Measurements from ENCODE around the gene YOD1.
A peak's percentile ranks its signal among the peaks of the same experiment; 100 is the strongest.

YOD1 gene

DNA sequence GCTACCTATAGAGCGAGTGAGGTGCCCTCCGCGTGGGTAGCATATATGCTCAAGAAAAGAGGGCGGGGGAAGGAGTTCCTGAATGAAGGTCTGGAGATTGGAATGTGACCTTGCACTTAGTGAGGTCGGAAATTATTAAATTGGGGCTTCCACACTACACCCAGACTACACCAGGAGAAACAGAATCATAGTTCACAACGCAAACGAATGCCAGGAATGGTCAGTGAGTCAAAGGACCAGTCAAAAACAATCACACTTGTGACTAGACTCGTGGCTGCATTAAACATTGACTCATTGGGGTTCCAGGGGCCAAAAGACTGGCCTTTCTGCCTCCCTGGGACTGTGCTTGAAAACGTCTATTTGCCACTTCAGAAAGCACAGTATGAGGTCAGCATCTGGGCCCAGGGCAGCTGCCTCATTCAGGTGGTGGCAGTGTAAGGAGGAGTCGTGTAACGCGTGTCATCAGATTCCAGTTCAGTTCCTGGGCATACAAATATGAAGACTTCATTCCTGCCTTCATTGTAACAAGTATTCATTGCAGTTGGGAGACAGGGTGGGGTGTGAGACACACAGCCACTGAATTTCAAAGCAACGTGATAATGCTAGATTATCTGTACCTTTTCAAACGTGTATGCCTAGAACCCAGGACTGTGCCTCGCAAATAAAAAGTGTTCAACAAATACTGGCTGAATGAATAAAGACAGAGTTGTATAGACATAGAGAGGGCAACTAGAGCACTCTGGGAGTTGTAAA, at the start of gene YOD1:
Gene YOD1, minus strand, starts transcription at position 18 of the 753 bp plus-strand sequence. CDS start 178 bp downstream, outside the sequence.
- TF ChIP-seq ZFX (IDR thresholded peaks at IDR 0.05) = no peak
- TF ChIP-seq, protein P1, sequence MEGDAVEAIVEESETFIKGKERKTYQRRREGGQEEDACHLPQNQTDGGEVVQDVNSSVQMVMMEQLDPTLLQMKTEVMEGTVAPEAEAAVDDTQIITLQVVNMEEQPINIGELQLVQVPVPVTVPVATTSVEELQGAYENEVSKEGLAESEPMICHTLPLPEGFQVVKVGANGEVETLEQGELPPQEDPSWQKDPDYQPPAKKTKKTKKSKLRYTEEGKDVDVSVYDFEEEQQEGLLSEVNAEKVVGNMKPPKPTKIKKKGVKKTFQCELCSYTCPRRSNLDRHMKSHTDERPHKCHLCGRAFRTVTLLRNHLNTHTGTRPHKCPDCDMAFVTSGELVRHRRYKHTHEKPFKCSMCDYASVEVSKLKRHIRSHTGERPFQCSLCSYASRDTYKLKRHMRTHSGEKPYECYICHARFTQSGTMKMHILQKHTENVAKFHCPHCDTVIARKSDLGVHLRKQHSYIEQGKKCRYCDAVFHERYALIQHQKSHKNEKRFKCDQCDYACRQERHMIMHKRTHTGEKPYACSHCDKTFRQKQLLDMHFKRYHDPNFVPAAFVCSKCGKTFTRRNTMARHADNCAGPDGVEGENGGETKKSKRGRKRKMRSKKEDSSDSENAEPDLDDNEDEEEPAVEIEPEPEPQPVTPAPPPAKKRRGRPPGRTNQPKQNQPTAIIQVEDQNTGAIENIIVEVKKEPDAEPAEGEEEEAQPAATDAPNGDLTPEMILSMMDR (conservative IDR thresholded peaks at IDR 0.05) = no peak
- peak within 1 kb of the TSS; percentile 99 for H3K27ac ChIP-seq

DNA sequence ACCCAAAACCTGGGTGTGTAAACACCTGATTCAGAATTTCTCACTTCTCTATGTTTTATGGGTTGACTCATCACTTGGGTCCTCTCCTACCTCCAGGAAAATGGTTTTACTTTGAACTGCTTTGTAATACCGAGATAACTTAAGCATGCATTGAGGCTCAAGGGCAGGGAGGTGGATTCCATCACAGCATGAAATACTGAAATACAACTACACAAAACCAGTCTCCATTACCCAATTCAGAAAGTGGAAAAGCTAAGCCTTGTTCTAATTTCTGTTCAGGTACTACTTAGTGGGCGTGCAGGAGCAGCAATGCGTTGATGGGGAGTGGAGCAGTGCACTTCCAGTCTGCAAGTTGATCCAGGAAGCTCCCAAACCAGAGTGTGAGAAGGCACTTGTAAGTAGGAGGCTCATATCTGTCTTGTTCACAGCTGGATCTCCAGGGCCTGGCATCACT, 46.9 kb upstream of the YOD1 start:
- TF ChIP-seq, protein P1 (conservative IDR thresholded peaks at IDR 0.05) = no peak
- no peak for TF ChIP-seq ZFX (IDR thresholded peaks at IDR 0.05)
- H3K27ac ChIP-seq = no peak overlapping the region

DNA sequence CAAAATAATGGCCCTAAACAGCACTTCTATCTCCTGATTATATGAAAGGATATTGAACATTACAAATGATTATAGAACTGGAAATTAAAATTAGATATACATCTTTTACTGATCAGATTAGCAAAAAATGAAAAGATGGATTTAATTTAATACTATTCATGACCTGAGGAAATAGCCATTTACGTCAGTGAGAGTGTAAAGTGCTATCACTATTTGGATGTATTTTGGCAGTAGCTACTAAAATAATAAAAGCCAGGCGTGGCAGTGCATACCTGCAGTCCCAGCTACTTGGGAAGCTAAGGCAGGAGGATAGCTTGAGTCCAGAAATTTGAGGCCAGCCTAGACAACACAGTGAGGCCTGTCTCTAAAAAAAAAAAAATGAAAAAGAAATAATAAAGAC, 42.9 kb upstream of the YOD1 start:
- no peak for TF ChIP-seq ZFX (IDR thresholded peaks at IDR 0.05)
- TF ChIP-seq, protein P1 (conservative IDR thresholded peaks at IDR 0.05) = no peak
- H3K27ac ChIP-seq = no peak overlapping the region

DNA sequence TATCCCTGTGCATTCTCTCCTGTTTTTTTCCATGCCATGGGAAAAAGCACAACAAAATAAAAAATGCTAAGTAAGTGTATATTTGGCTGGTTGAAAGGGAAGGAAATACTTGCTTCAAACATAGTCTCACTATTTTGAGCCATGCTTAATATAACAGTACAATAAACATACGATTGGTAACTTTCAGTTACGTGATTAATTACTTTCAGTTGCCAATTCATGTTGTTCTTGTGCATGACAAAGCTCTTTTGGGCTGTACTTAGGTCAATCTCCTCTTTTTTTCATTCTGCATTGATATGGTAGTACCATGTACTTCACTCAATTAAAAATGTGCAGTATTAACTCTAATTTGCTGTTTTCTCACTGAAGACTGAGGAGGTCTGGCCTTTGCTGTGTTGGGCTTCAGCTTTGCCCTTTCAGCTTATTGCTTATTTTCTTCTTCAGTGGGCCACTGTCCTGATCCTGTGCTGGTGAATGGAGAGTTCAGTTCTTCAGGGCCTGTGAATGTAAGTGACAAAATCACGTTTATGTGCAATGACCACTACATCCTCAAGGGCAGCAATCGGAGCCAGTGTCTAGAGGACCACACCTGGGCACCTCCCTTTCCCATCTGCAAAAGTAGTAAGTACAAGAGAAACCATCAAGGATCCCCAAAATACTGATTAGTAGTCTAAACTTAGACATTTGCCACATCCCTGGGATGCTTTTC, 40.3 kb upstream of the YOD1 start:
- no peak overlapping the region for H3K27ac ChIP-seq
- no peak for TF ChIP-seq ZFX (IDR thresholded peaks at IDR 0.05)
- TF ChIP-seq, protein P1 (conservative IDR thresholded peaks at IDR 0.05) = no peak; the same call in 1 of the 2 replicates

DNA sequence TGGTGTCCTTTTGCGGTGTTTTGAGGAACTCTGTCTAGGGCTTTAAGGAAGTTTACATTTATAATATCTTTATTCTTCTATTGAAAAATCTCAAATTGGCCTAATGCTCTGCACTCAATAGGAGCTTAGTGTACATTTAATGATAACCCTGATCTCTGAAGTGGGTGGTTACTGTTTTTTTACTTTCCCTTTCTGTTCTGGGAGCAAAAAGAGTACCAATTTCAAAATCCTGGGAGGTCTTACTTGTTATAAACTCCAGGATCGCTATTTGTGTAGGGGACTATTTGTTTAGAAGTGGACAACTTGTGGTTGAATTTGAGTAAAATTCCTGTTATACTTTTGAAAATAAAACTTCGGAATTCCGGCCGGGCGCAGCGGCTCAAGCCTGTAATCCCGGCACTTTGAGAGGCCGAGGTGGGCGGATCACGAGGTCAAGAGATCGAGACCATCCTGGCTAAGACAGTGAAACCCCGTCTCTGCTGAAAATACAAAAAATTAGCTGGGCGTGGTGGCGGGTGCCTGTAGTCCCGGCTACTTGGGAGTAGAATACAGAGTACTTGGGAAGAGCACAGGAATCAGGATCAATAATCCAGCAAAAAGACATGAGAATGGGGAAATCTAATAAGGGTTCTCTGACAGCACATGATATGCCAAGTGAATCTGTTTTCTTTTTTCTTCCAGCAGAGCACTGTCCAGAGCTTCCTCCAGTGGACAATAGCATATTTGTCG, 38.8 kb upstream of the YOD1 start:
- no peak overlapping the region for H3K27ac ChIP-seq
- no peak for TF ChIP-seq ZFX (IDR thresholded peaks at IDR 0.05)
- TF ChIP-seq, protein P1 (conservative IDR thresholded peaks at IDR 0.05) = no peak

DNA sequence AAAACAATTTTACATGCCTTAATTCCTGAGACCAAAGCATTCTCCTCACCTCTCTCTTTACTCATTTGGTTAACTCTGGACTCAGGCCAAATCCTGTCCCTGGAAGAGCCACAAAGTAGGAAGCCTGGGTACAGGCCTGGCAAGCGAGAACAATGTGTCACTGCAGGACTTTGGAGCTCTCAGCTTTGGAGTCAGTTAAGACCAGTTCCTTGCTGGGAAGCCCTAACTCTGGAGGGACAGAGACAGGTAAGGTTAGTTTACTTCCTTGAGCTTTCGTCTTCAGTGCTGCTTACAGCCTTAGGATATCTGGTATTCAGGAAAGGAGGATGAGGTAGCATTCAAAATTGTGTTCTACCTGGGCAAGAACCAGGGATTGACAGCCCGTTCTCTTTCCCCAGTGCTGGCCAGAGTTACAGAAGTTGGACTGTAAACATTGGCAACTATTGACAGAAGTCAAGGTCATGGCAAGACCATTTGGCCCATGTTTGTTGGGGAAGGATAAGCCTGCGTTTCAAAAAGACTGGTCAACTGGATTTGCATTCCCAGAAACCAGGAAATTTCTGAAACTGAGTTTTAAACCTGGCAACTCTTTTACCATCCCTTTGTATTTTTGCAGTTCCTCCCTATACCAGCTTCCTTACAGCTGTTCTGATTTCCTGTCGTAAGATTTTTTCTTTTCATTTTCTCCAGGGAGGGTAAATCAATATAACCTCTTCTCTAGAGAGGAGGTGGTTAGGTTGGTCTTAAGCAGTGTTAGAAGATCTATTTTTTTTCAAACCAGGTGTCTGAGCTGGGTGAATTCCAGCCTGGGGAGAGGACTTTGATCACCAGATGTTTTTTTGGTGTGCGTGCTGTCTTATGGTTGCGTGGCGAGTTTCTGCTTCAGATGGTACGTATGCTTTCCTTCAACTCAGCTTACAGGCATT, 38.0 kb upstream of the YOD1 start, which contains the start of gene C4BPB:
Gene C4BPB, plus strand, starts transcription at position 160 of the 926 bp plus-strand sequence. Its CDS starts 672 bp downstream, at position 832.
- TF ChIP-seq, protein P1 (conservative IDR thresholded peaks at IDR 0.05) = no peak
- TF ChIP-seq ZFX (IDR thresholded peaks at IDR 0.05) = no peak

More for the DNA sequence above, 38.0 kb upstream of the YOD1 start, which contains the start of gene C4BPB:
- peak within 1 kb of the TSS; percentile 17; the same call in 1 of the 2 replicates for H3K27ac ChIP-seq
